HG02610 (cell line): Measurements from ENCODE around the gene MCOLN1.

Experiments
- ATAC-seq: cut with Tn5 transposase; IDR thresholded peaks from one replicate; pipeline ENCODE4 v1.9.1; 2021; ENCODE audit warnings: mild to moderate bottlenecking, moderate library complexity; ENCODE audit not compliant: unreplicated experiment

Gene MCOLN1

GRCh38 chr19:7500811-7501450, 21.5 kb upstream of the MCOLN1 start:
- ATAC-seq = no peak

- ATAC-seq = no peak
Observed at GRCh38 chr19:7502552-7502951, 19.9 kb upstream of the MCOLN1 start.

GRCh38 chr19:7504684-7505083, 17.7 kb upstream of the MCOLN1 start:
- ATAC-seq = no peak

- ATAC-seq = no peak
Observed at GRCh38 chr19:7505288-7505681, 17.1 kb upstream of the MCOLN1 start.

GRCh38 chr19:7505682-7506384, 16.6 kb upstream of the MCOLN1 start:
- ATAC-seq = no peak

- ATAC-seq = no peak
Observed at GRCh38 chr19:7506385-7507328, 15.8 kb upstream of the MCOLN1 start.

GRCh38 chr19:7507884-7508283, 14.5 kb upstream of the MCOLN1 start:
- no peak for ATAC-seq

GRCh38 chr19:7509625-7510024, 12.8 kb upstream of the MCOLN1 start:
- no peak for ATAC-seq

GRCh38 chr19:7512400-7512851, 10.0 kb upstream of the MCOLN1 start:
- ATAC-seq = no peak

- ATAC-seq = no peak
Observed at GRCh38 chr19:7513809-7514642, 8.4 kb upstream of the MCOLN1 start.

GRCh38 chr19:7515110-7515644, 7.2 kb upstream of the MCOLN1 start:
- no peak for ATAC-seq

GRCh38 chr19:7515645-7516151, 6.7 kb upstream of the MCOLN1 start, which contains the start of gene ZNF358:
ZNF358 (plus strand) TSS chr19:7516103; CDS start chr19:7519243, 3,140 bp downstream.
- no peak for ATAC-seq

- ATAC-seq = no peak
Observed at GRCh38 chr19:7516333-7516732, 6.1 kb upstream of the MCOLN1 start.

- no peak for ATAC-seq
Observed at GRCh38 chr19:7516878-7517277, 5.5 kb upstream of the MCOLN1 start.

- no peak for ATAC-seq
Observed at GRCh38 chr19:7519361-7520130, 2.9 kb upstream of the MCOLN1 start.

- ATAC-seq = no peak
Observed at GRCh38 chr19:7520131-7521051, 2.0 kb upstream of the MCOLN1 start.

- no peak for ATAC-seq
Observed at GRCh38 chr19:7521551-7522071, 813 bp upstream of the MCOLN1 start.
